Tibial nerve (tissue), 4 donors: ENCODE data around the gene NBPF1.
"Not testable (repeated sequence)": the region's sequence is repeated elsewhere in the genome, so short reads cannot be mapped to it uniquely, and the experiment has no call there.

Experiments
- EP300 ChIP-seq, 2 donors: sonication (generic); formaldehyde crosslinking; IDR thresholded peaks; one replicate each; pipeline ENCODE4 v1.6.1; 2017; ENCODE audit warnings: antibody characterized with exemption in 2 of 2, mild to moderate bottlenecking in 1 of 2
- POLR2A ChIP-seq, 2 donors: fragments of 450-650 bp; IDR thresholded peaks; one replicate each; pipeline ENCODE4 v1.6.1; 2017; ENCODE audit warnings: antibody characterized with exemption in 2 of 2, mild to moderate bottlenecking in 2 of 2, moderate library complexity in 2 of 2
- TF ChIP-seq, protein P1 (sequence below), 5 experiments: fragments of 200-600 bp in 3 of 5; fragments of 450-650 bp in 2 of 5; sonication (generic) in 3 of 5; IDR thresholded peaks; one replicate each; pipeline ENCODE4 v1.5.1; 2016 to 2019; ENCODE audit warnings: antibody characterized with exemption in 5 of 5, mild to moderate bottlenecking in 3 of 5, moderate library complexity in 2 of 5

DNA sequence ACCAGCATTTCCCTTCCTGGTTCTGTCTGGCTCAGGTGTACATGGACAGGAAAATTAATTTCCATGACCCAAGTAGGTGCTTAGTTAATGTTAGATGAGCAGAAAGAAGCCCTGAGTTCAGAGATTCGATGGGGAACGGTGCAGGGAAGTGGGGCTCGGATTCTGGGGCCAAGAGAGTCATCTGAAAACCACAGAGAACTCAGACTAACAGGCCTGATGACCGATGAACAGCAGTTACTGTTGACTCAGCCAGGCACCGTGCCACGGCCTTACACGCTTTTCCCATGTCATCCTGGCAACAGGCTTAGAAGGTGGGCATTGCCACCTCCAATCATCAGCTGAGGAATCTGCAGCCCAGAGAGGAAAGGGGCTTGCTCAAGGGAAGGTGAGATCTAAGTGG, 10.0 kb upstream of the NBPF1 start:
- TF ChIP-seq, protein P1, sequence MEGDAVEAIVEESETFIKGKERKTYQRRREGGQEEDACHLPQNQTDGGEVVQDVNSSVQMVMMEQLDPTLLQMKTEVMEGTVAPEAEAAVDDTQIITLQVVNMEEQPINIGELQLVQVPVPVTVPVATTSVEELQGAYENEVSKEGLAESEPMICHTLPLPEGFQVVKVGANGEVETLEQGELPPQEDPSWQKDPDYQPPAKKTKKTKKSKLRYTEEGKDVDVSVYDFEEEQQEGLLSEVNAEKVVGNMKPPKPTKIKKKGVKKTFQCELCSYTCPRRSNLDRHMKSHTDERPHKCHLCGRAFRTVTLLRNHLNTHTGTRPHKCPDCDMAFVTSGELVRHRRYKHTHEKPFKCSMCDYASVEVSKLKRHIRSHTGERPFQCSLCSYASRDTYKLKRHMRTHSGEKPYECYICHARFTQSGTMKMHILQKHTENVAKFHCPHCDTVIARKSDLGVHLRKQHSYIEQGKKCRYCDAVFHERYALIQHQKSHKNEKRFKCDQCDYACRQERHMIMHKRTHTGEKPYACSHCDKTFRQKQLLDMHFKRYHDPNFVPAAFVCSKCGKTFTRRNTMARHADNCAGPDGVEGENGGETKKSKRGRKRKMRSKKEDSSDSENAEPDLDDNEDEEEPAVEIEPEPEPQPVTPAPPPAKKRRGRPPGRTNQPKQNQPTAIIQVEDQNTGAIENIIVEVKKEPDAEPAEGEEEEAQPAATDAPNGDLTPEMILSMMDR (IDR thresholded peaks at IDR 0.05) = not testable (repeated sequence)
- not testable (repeated sequence) for TF ChIP-seq POLR2A, EP300 (IDR thresholded peaks at IDR 0.05)
